GM12878 (cell line): ENCODE measurements around the gene AMN1. TPM values are rescaled to one million over a fixed set of nuclear protein-coding genes. Genes with fewer than 3 reads are reported as not detected.

ENCODE experiments used
- ATAC-seq: fragments of 200-7000 bp; cut with Tn5 transposase; 3 replicates; pipeline ENCODE4 v1.9.1; 2020; ENCODE audit warnings: mild to moderate bottlenecking, moderate library complexity
- BruUV-seq: library from RNA; stranded (reverse); fragments of 400-500 nt; replicated peaks from 2 replicates; lab custom pipeline; 2021; lab: Mats Ljungman, UMichigan
- CTCF ChIA-PET: fragments of 300-600 bp; sonication (Branson Sonifier 250); formaldehyde crosslinking; extraction: SDS; loops from one replicate; lab custom pipeline; 2021; ENCODE audit warnings: inconsistent platforms; lab: Yijun Ruan, JAX
- POLR2A ChIA-PET: fragments of 350-600 bp; formaldehyde crosslinking; extraction: SDS; loops from one replicate; lab custom pipeline; 2021; ENCODE audit warnings: inconsistent platforms; lab: Charles Lee
- RAD21 ChIA-PET: fragments of 300-600 bp; sonication (Branson Sonifier 250); formaldehyde crosslinking; loops from one replicate; lab custom pipeline; 2023; ENCODE audit warnings: antibody characterized with exemption; ENCODE audit not compliant: unreplicated experiment; lab: Charles Lee
- SMC1A ChIA-PET: fragments of 300-600 bp; sonication (Branson Sonifier 250); formaldehyde crosslinking; loops from one replicate; lab custom pipeline; 2023; ENCODE audit not compliant: unreplicated experiment, uncharacterized antibody; lab: Charles Lee
- DNase-seq: peaks from one replicate; pipeline ENCODE4 v3.0.0-alpha.2; 2011; ENCODE audit warnings: low read depth, low spot score
- FAIRE-seq: peaks from 3 replicates; lab custom pipeline; 2011; peaks lifted over from hg19 to GRCh38; lab: Jason Lieb, UNC
- H2AFZ ChIP-seq: 2 replicates; pipeline ENCODE4 v1.6.0; 2011; ENCODE audit warnings: low read depth, low read length, control low read depth; ENCODE audit not compliant: control insufficient read depth
- H3K27ac ChIP-seq: 2 replicates; pipeline ENCODE4 v1.5.1; 2011; ENCODE audit warnings: control low read depth; ENCODE audit not compliant: control insufficient read depth, insufficient read depth
- H3K27me3 ChIP-seq, 2 experiments: replicated peaks in 1 of 2; 2 replicates each; pipeline versions ENCODE4 v1.6.0 to v1.6.1; 2011; ENCODE audit warnings: low read length in 1 of 2; ENCODE audit not compliant: control insufficient read depth in 2 of 2, insufficient read depth in 2 of 2
- H3K36me3 ChIP-seq, 2 experiments: 2 replicates each; pipeline ENCODE4 v1.5.1; 2011; ENCODE audit warnings: low read length in 1 of 2; ENCODE audit not compliant: control insufficient read depth in 2 of 2, insufficient read depth in 2 of 2
- H3K4me1 ChIP-seq: 2 replicates; pipeline ENCODE4 v1.6.1; 2011; ENCODE audit warnings: mild to moderate bottlenecking, low read length, moderate library complexity, mixed read lengths; ENCODE audit not compliant: control insufficient read depth, insufficient read depth
- H3K4me2 ChIP-seq: 2 replicates; pipeline ENCODE4 v1.6.0; 2011; ENCODE audit warnings: control low read depth; ENCODE audit not compliant: control insufficient read depth, insufficient read depth
- H3K4me3 ChIP-seq: fragments of 200-600 bp; sonication (generic); 2 replicates; pipeline ENCODE4 v1.5.1; 2016
- H3K79me2 ChIP-seq: 2 replicates; pipeline ENCODE4 v1.6.0; 2011; ENCODE audit warnings: low read length; ENCODE audit not compliant: control insufficient read depth, insufficient read depth
- H3K9ac ChIP-seq: 2 replicates; pipeline ENCODE4 v1.8.0; 2011; ENCODE audit warnings: low read length, control low read depth, mixed read lengths; ENCODE audit not compliant: control insufficient read depth, insufficient read depth
- H3K9me3 ChIP-seq: replicated peaks from 3 replicates; pipeline ENCODE4 v1.5.1; 2011; ENCODE audit warnings: mild to moderate bottlenecking, low read length; ENCODE audit not compliant: control insufficient read depth, insufficient read depth
- H4K20me1 ChIP-seq: 2 replicates; pipeline ENCODE4 v1.6.0; 2011; ENCODE audit not compliant: control insufficient read depth, insufficient read depth
- ATF7 ChIP-seq: fragments of 450-650 bp; IDR thresholded peaks from 2 replicates; pipeline ENCODE4 v1.6.1; 2016; ENCODE audit warnings: low read depth, mild to moderate bottlenecking
- BACH1 ChIP-seq: fragments of 450-650 bp; IDR thresholded peaks from 2 replicates; pipeline ENCODE4 v1.6.1; 2017; ENCODE audit warnings: mild to moderate bottlenecking, borderline replicate concordance
- CBFB ChIP-seq: IDR thresholded peaks from 2 replicates; pipeline ENCODE4 v1.6.1; 2016; ENCODE audit warnings: antibody characterized with exemption, low read depth
- HDGF ChIP-seq: fragments of 450-650 bp; IDR thresholded peaks from 2 replicates; pipeline ENCODE4 v1.6.1; 2016; ENCODE audit warnings: antibody characterized with exemption
- KAT2A ChIP-seq: conservative IDR thresholded peaks from 2 replicates; pipeline ENCODE4 v1.6.1; 2011; ENCODE audit warnings: low read depth, low read length; ENCODE audit not compliant: control insufficient read depth
- MXI1 ChIP-seq: fragments of 150-350 bp; IDR thresholded peaks from 2 replicates; pipeline ENCODE4 v1.6.1; 2011; ENCODE audit warnings: low read depth, mild to moderate bottlenecking, inconsistent platforms, low read length, improper control_type of control experiment
- SMARCA5 ChIP-seq: fragments of 450-650 bp; IDR thresholded peaks from 2 replicates; pipeline ENCODE4 v1.6.1; 2017; ENCODE audit warnings: mild to moderate bottlenecking
- STAT3 ChIP-seq: IDR thresholded peaks from 2 replicates; pipeline ENCODE4 v1.6.1; 2011; ENCODE audit warnings: low read depth, low read length, improper control_type of control experiment
- SUZ12 ChIP-seq: fragments of 200-600 bp; sonication (generic); IDR thresholded peaks from one replicate; pipeline ENCODE4 v1.6.1; 2018; ENCODE audit warnings: antibody characterized with exemption, mild to moderate bottlenecking; ENCODE audit not compliant: unreplicated experiment
- YBX1 ChIP-seq: fragments of 450-650 bp; IDR thresholded peaks from 2 replicates; pipeline ENCODE4 v1.6.1; 2016; ENCODE audit warnings: antibody characterized with exemption
- WGBS: methylation state at CpG from one replicate; pipeline ENCODE4 v1.1.6; 2016; ENCODE audit warnings: low lambda C conversion rate; ENCODE audit not compliant: insufficient replicate concordance, insufficient coverage; ENCODE audit errors: missing lambda C conversion rate; 5-methylcytosine and 5-hydroxymethylcytosine counted together
- in situ Hi-C: fragments of 300-500 bp; cut with MboI; formaldehyde crosslinking; loops from 9 replicates; pipeline ENCODE4 v1.14.3; 2018; ENCODE audit warnings: mixed read lengths
- intact Hi-C: fragments of 100-400 bp; cut with micrococcal nuclease; formaldehyde crosslinking; loops from one replicate; pipeline ENCODE4 v1.14.2; 2022; ENCODE audit not compliant: unreplicated experiment
- polyA plus RNA-seq, 11 experiments: library from polyadenylated mRNA; depleted of rRNA in 4 of 11; unstranded in 6 of 11; stranded (reverse) in 5 of 11; fragments of >200 nt; fragmentation: Nextera tagmentation in 4 of 11; fragmentation: Illumina TruSeq in 1 of 11; extraction: Ambion mirVana in 4 of 11; extraction: Trizol in 1 of 11; gene quantifications; 1 replicate in 1 of 11; 2 replicates in 10 of 11; pipeline versions ENCODE4 v1.2.1 to v1.2.3, GENCODE V29; 2011 to 2016; ENCODE audit warnings: inconsistent platforms in 2 of 11, missing spikeins in 2 of 11, low read depth in 1 of 11
- total RNA-seq, 4 experiments: library from RNA; depleted of rRNA in 3 of 4; stranded (reverse); fragments of >200 nt in 3 of 4; fragmentation: Illumina TruSeq in 1 of 4; extraction: Trizol in 1 of 4; gene quantifications; 2 replicates each; pipeline versions ENCODE4 v1.2.1 to v1.2.3, GENCODE V29; 2013 to 2021

The AMN1 gene
- total and polyA plus RNA-seq, 10 of the 15 experiments (the other 5 are each of a cell fraction or from before 2014, with no cell fraction given) = 5.4 to 19.3 (median 9.3) TPM

DNA sequence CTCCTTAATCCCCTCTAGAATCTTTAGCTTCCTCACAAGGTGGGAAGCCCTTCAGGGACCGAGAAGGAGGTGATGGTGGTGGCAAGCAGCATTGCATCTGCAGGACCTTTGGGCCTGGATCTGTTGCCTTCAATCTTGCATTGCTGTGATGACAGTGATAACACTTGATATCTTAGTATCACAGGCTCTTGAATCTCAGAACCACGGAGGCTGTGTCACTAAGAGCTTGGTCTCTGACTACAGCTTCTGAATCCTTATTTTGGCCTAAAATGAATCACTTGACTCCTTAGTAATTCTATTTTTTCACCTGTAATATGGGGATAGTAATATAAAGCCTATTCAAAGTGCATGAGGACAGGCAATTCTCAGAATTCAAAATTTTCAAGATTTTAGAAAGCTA, 8.9 kb upstream of the AMN1 start:
- Histone ChIP-seq H2AFZ (no peak overlapping the region), H3K4me2 (no peak overlapping the region), H4K20me1 (no peaks in the 10 kb centered on the region), H3K27ac (no peak overlapping the region), H3K79me2 (no peaks in the 10 kb centered on the region), H3K36me3 (no peaks in the 10 kb centered on the region), H3K4me1 (peaks cover 17% of the 10 kb centered on the region), H3K4me3 (no peak overlapping the region), H3K9me3 (no peaks in the 10 kb centered on the region), H3K27me3 (no peaks in the 10 kb centered on the region), H3K9ac (no peak overlapping the region)
- RAD21 ChIA-PET = interaction anchor here (1.0 to 2.0 kb wide), 2 partner anchors 12 to 23 kb away, joined by 4 to 7 read pairs; no protein-coding TSS in a partner anchor
- TF ChIP-seq KAT2A = no peak
- TF ChIP-seq ATF7 = no peak
- TF ChIP-seq SUZ12 = no peak
- no peak for TF ChIP-seq HDGF
- TF ChIP-seq SMARCA5 = no peak
- TF ChIP-seq YBX1 = no peak
- no peak for TF ChIP-seq BACH1
- TF ChIP-seq STAT3 = no peak
- no peak for TF ChIP-seq CBFB
- no peak for TF ChIP-seq MXI1
- SMC1A ChIA-PET = interaction anchor here (1.0 to 2.8 kb wide), 7 partner anchors 8 to 561 kb away, joined by 3 to 21 read pairs (median 4); no protein-coding TSS in a partner anchor
- ATAC-seq (no peak), DNase-seq (no peak), FAIRE-seq (no peak)
- intact Hi-C loops = no loop called here
- in situ Hi-C loops = no loop called here
- POLR2A ChIA-PET = interaction anchor here (1.0 to 2.5 kb wide), 3 partner anchors 9 to 66 kb away, joined by 4 to 12 read pairs (median 5); partner anchors contain the start of gene AMN1
- WGBS = 95% methylated on average over 2 of the region's 2 CpGs
- no TSS peak for BruUV-seq
- CTCF ChIA-PET = interaction anchor here (0.5 to 2.4 kb wide), 3 partner anchors 9 to 335 kb away, joined by 3 to 10 read pairs (median 4); no protein-coding TSS in a partner anchor
